Lower lobe of right lung (tissue), 2 donors: ENCODE measurements around the gene ABO. TPM values are rescaled to one million over a fixed set of nuclear protein-coding genes. Genes with fewer than 3 reads are reported as not detected.
"Not testable (repeated sequence)": the region's sequence is repeated elsewhere in the genome, so short reads cannot be mapped to it uniquely, and the experiment has no call there.

Experiments used
- ATAC-seq, 2 donors: fragments of 200-7000 bp; cut with Tn5 transposase; one replicate each; pipeline ENCODE4 v1.9.1; 2020 to 2022; ENCODE audit warnings: mild to moderate bottlenecking in 2 of 2, moderate library complexity in 2 of 2
- DNase-seq: peaks from one replicate; pipeline ENCODE4 v3.0.0-alpha.2; 2020
- H3K27ac ChIP-seq: fragments of 200-600 bp; one replicate; pipeline ENCODE4 v1.8.0; 2022
- H3K27me3 ChIP-seq: fragments of 200-600 bp; one replicate; pipeline ENCODE4 v1.8.0; 2022; ENCODE audit warnings: low read depth
- H3K36me3 ChIP-seq: fragments of 200-600 bp; one replicate; pipeline ENCODE4 v1.8.0; 2022; ENCODE audit warnings: mild to moderate bottlenecking
- H3K4me1 ChIP-seq: fragments of 200-600 bp; one replicate; pipeline ENCODE4 v1.8.0; 2022
- H3K4me3 ChIP-seq: fragments of 200-600 bp; one replicate; pipeline ENCODE4 v1.8.0; 2022; ENCODE audit warnings: mild to moderate bottlenecking
- H3K9me3 ChIP-seq: fragments of 200-600 bp; one replicate; pipeline ENCODE4 v1.8.0; 2022
- CTCF ChIP-seq: fragments of 200-600 bp; IDR thresholded peaks from one replicate; pipeline ENCODE4 v1.8.0; 2022; ENCODE audit warnings: antibody characterized with exemption, mild to moderate bottlenecking
- intact Hi-C: fragments of 100-400 bp; cut with DNase I; formaldehyde crosslinking; loops from one replicate; pipeline ENCODE4 v1.11.0; 2022
- total RNA-seq: library from RNA; stranded (reverse); fragmentation: NEBNext Ultra II Directional; extraction: Animal tissue kit (Norgen Biotek cat#: 25700); gene quantifications from one replicate; pipeline ENCODE4 v1.2.1, GENCODE V29; 2021
- donor health status: DM: no; HTN: yes; CAD: no; lungs with severe emphysema.

ABO gene
- total RNA-seq, 1 donor from 2014 or later, result 25.0 TPM

GRCh38 chr9:133305731-133306130 lies 30.7 kb upstream of the ABO start:
- Histone ChIP-seq H3K36me3 (no peaks in the 10 kb centered on the region), H3K4me1 (no peaks in the 10 kb centered on the region), H3K27ac (no peak overlapping the region), H3K9me3 (no peaks in the 10 kb centered on the region), H3K4me3 (no peak overlapping the region), H3K27me3 (no peaks in the 10 kb centered on the region)
- ATAC-seq (no peak), DNase-seq (no peak)
- TF ChIP-seq CTCF, result no peak
- intact Hi-C loops, result no loop called here

- DNase-seq (no peak), ATAC-seq (no peak)
- Histone ChIP-seq H3K4me3 (no peak overlapping the region), H3K9me3 (no peaks in the 10 kb centered on the region), H3K27me3 (no peaks in the 10 kb centered on the region), H3K36me3 (no peaks in the 10 kb centered on the region), H3K27ac (no peak overlapping the region), H3K4me1 (no peaks in the 10 kb centered on the region)
- no peak for TF ChIP-seq CTCF
- intact Hi-C loops, result no loop called here
These were observed 29.7 kb upstream of the ABO start for GRCh38 chr9:133304477-133305377.

GRCh38 chr9:133304158-133304470 lies 29.1 kb upstream of the ABO start:
- H3K4me3 ChIP-seq, result no peak overlapping the region
- no peak overlapping the region for H3K27ac ChIP-seq
- DNase-seq (no peak), ATAC-seq (no peak)
- no peaks in the 10 kb centered on the region for H3K27me3 ChIP-seq
- H3K4me1 ChIP-seq, result no peaks in the 10 kb centered on the region
- intact Hi-C loops, result no loop called here
- H3K9me3 ChIP-seq, result no peaks in the 10 kb centered on the region
- H3K36me3 ChIP-seq, result no peaks in the 10 kb centered on the region
- no peak for TF ChIP-seq CTCF

GRCh38 chr9:133303266-133304157 lies 28.5 kb upstream of the ABO start:
- peaks cover under 1% of the 10 kb centered on the region for H3K27me3 ChIP-seq
- intact Hi-C loops, result no loop called here
- no peak overlapping the region for H3K27ac ChIP-seq
- no peak for TF ChIP-seq CTCF
- H3K4me3 ChIP-seq, result no peak overlapping the region
- DNase-seq, result no peak
- H3K4me1 ChIP-seq, result no peaks in the 10 kb centered on the region
- ATAC-seq, result no peak
- no peaks in the 10 kb centered on the region for H3K9me3 ChIP-seq
- H3K36me3 ChIP-seq, result no peaks in the 10 kb centered on the region

GRCh38 chr9:133301253-133302230 lies 26.5 kb upstream of the ABO start:
- peak in 1 of 2 donors; percentile 35 for ATAC-seq
- Histone ChIP-seq H3K9me3 (no peaks in the 10 kb centered on the region), H3K36me3 (no peaks in the 10 kb centered on the region), H3K27me3 (peaks cover 5% of the 10 kb centered on the region), H3K27ac (no peak overlapping the region), H3K4me1 (no peaks in the 10 kb centered on the region), H3K4me3 (no peak overlapping the region)
- no peak for TF ChIP-seq CTCF
- DNase-seq, result no peak
- intact Hi-C loops, result no loop called here

GRCh38 chr9:133299996-133300395 lies 25.0 kb upstream of the ABO start:
- H3K4me3 ChIP-seq, H3K9me3 ChIP-seq, DNase-seq, H3K27me3 ChIP-seq, ATAC-seq, H3K4me1 ChIP-seq, H3K27ac ChIP-seq, intact Hi-C loops, H3K36me3 ChIP-seq: not testable (repeated sequence)
